G401.6 (cell line): ENCODE results near the gene MAGEA9B.
"Not testable (repeated sequence)": the region's sequence is repeated elsewhere in the genome, so short reads cannot be mapped to it uniquely, and the experiment has no call there.

Experiments used
- FAIRE-seq: peaks from 2 replicates; lab custom pipeline; 2012; peaks lifted over from hg19 to GRCh38; lab: Jason Lieb, UNC

MAGEA9B gene

GRCh38 chrX:149534926-149535602 is 52.2 kb downstream of the MAGEA9B start:
- not testable (repeated sequence) for FAIRE-seq

- FAIRE-seq: not testable (repeated sequence)
Measured at GRCh38 chrX:149533999-149534398, 53.3 kb downstream of the MAGEA9B start.

GRCh38 chrX:149532868-149533267 is 54.4 kb downstream of the MAGEA9B start:
- FAIRE-seq: not testable (repeated sequence)
